MM.1S (cell line): ENCODE measurements around the gene PLD3.
"Not testable (repeated sequence)": the region's sequence is repeated elsewhere in the genome, so short reads cannot be mapped to it uniquely, and the experiment has no call there.

Experiments
- DNase-seq: peaks from one replicate; pipeline ENCODE4 v3.0.0-alpha.2; 2015
- H2AFZ ChIP-seq: fragments of 300-600 bp; sonication (generic); 2 replicates; pipeline ENCODE4 v1.6.0; 2016; ENCODE audit warnings: antibody characterized with exemption, low read length
- H3F3A ChIP-seq: fragments of 300-600 bp; sonication (generic); 2 replicates; pipeline ENCODE4 v1.6.1; 2016; ENCODE audit warnings: mild to moderate bottlenecking, antibody characterized with exemption, low read length, moderate library complexity, mixed read lengths; ENCODE audit not compliant: insufficient read depth
- H3K27ac ChIP-seq: fragments of 300-600 bp; sonication (generic); 2 replicates; pipeline ENCODE4 v1.5.1; 2016; ENCODE audit warnings: mild to moderate bottlenecking, low read length
- H3K27me3 ChIP-seq: fragments of 300-600 bp; sonication (generic); replicated peaks from 2 replicates; pipeline ENCODE4 v1.6.0; 2016; ENCODE audit warnings: low read length; ENCODE audit not compliant: insufficient read depth
- H3K36me3 ChIP-seq: fragments of 300-600 bp; sonication (generic); replicated peaks from 2 replicates; pipeline ENCODE4 v1.6.1; 2016; ENCODE audit warnings: mild to moderate bottlenecking, low read length, mixed read lengths; ENCODE audit not compliant: insufficient read depth
- H3K4me1 ChIP-seq: fragments of 300-600 bp; sonication (generic); 2 replicates; pipeline ENCODE4 v1.6.1; 2016; ENCODE audit warnings: low read length, mixed read lengths
- H3K4me2 ChIP-seq: fragments of 300-600 bp; sonication (generic); 2 replicates; pipeline ENCODE4 v1.6.0; 2016; ENCODE audit warnings: low read depth, low read length
- H3K4me3 ChIP-seq: fragments of 300-600 bp; sonication (generic); 2 replicates; pipeline ENCODE4 v1.5.1; 2016; ENCODE audit warnings: low read length, mixed read lengths
- H3K79me2 ChIP-seq: fragments of 300-600 bp; sonication (generic); 2 replicates; pipeline ENCODE4 v1.6.1; 2016; ENCODE audit warnings: mixed run types, low read length, mixed read lengths
- H3K9ac ChIP-seq: fragments of 300-600 bp; sonication (generic); 2 replicates; pipeline ENCODE4 v1.6.1; 2016; ENCODE audit warnings: low read length, mixed read lengths
- H3K9me2 ChIP-seq: fragments of 300-600 bp; sonication (generic); replicated peaks from 2 replicates; pipeline ENCODE4 v1.6.1; 2016; ENCODE audit warnings: mild to moderate bottlenecking, low read length, mixed read lengths; ENCODE audit not compliant: insufficient read depth
- H3K9me3 ChIP-seq: fragments of 300-600 bp; sonication (generic); replicated peaks from 2 replicates; pipeline ENCODE4 v1.6.1; 2016; ENCODE audit warnings: mild to moderate bottlenecking, low read length, mixed read lengths; ENCODE audit not compliant: insufficient read depth
- H4K20me1 ChIP-seq: fragments of 300-600 bp; sonication (generic); 2 replicates; pipeline ENCODE4 v1.6.1; 2016; ENCODE audit warnings: mild to moderate bottlenecking, low read length, moderate library complexity, mixed read lengths; ENCODE audit not compliant: insufficient read depth
- EZH2 ChIP-seq: fragments of 300-600 bp; sonication (generic); optimal IDR thresholded peaks from 2 replicates; pipeline ENCODE3; 2017; ENCODE audit warnings: low read depth, mild to moderate bottlenecking, antibody characterized with exemption, low read length, mixed read lengths
- EZH2phosphoT487 ChIP-seq: fragments of 300-600 bp; sonication (generic); IDR thresholded peaks from 2 replicates; pipeline ENCODE4 v1.6.1; 2018; ENCODE audit warnings: antibody characterized with exemption, low read length
- TF ChIP-seq, protein P1 (sequence below): fragments of 300-600 bp; sonication (generic); IDR thresholded peaks from 2 replicates; pipeline ENCODE4 v1.5.1; 2016; ENCODE audit warnings: antibody characterized with exemption, low read length, mixed read lengths

The PLD3 gene

DNA sequence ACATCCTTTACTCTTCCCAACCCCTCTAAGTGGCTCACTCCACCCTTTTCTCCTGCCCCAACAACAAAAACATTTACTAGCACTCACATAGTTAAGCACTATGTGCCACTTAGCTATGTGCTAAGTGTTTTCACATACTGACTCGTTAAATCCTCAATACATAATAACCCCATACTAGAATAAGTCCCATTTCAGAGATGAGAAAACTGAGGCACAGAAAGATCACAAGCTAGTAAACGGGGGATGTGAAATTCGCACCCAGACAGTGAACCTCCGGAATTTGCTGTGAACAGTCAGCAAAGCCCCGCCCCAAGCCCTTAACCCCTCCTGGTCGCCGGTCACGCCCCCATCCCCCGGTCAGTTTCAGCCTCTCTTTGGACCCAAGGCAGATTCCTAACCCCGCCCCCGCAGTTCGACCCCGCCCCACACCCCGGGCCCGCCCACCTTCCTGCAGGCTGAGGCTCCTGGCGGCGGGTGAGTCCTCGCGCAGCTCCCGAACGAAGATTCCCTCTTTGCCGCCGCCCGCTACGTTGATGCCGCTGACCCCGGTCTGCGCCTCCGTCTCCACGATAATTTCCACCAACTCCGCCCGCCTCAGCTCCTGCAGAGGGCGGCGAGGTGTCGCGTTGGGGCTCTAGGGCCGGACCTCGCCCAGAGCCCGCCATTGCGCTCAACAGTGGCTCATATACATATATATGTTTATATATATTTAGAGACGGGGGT, 54.9 kb downstream of the PLD3 start:
- DNase-seq = peak; percentile 89
- H2AFZ ChIP-seq = peak overlapping the region; percentile 99
- no peaks in the 10 kb centered on the region for H3F3A ChIP-seq

DNA sequence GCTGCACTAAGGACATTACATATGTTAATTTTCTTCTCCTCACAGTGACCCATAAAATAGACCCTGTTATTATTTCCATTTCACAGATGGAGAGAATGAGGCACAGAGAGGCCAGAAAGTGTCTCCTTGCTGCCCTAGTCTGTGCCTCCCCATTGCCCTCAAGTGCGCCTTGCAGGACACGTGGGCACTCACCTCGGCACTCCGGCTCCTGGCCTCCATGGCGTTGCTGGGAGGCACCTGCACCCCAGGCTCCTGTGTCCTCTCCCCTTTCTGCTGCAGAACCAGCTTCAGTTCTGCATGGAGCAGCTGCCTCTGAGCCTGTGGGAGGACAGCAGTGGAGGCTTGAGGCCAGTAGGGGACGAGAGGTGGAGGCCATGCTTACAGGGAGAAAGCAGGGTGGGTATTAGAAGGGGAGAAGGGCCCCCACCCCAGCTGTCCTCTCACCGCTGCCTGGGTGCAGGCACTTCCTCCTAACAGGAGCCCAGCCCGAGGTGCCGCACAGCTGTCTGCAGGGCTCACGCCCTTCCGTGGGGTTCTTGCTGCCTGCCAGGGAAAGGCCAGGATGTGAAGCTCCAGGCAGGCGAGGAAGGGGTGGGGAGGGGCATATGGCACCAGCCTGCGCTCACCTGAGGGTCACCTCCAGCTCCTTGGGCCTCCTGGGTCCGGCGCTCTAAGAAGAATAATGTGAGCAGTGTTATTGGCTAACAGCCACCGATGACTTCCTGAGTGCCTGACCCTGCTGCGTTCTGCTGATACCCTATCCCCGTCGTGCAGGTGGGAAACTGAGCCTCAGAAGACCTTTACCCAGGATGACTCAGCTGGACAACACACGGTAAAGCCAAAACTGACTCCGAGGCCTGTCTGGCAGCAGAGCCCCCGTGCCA, 59.5 kb downstream of the PLD3 start:
- H3K9me3 ChIP-seq = no peaks in the 10 kb centered on the region
- no peak overlapping the region for H2AFZ ChIP-seq
- H4K20me1 ChIP-seq = no peaks in the 10 kb centered on the region
- no peak overlapping the region for H3K4me2 ChIP-seq
- no peak overlapping the region for H3K27ac ChIP-seq
- H3K4me1 ChIP-seq = peaks cover 14% of the 10 kb centered on the region
- DNase-seq = no peak
- H3F3A ChIP-seq = no peaks in the 10 kb centered on the region
- H3K9ac ChIP-seq = no peak overlapping the region
- H3K79me2 ChIP-seq = no peaks in the 10 kb centered on the region
- no peaks in the 10 kb centered on the region for H3K36me3 ChIP-seq
- H3K4me3 ChIP-seq = no peak overlapping the region
- no peaks in the 10 kb centered on the region for H3K27me3 ChIP-seq
- TF ChIP-seq, protein P1, sequence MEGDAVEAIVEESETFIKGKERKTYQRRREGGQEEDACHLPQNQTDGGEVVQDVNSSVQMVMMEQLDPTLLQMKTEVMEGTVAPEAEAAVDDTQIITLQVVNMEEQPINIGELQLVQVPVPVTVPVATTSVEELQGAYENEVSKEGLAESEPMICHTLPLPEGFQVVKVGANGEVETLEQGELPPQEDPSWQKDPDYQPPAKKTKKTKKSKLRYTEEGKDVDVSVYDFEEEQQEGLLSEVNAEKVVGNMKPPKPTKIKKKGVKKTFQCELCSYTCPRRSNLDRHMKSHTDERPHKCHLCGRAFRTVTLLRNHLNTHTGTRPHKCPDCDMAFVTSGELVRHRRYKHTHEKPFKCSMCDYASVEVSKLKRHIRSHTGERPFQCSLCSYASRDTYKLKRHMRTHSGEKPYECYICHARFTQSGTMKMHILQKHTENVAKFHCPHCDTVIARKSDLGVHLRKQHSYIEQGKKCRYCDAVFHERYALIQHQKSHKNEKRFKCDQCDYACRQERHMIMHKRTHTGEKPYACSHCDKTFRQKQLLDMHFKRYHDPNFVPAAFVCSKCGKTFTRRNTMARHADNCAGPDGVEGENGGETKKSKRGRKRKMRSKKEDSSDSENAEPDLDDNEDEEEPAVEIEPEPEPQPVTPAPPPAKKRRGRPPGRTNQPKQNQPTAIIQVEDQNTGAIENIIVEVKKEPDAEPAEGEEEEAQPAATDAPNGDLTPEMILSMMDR = no peak
- TF ChIP-seq EZH2 (no peak), EZH2phosphoT487 (no peak)
- no peaks in the 10 kb centered on the region for H3K9me2 ChIP-seq

More for the DNA sequence above, 54.9 kb downstream of the PLD3 start:
- Histone ChIP-seq H3K27me3 (no peaks in the 10 kb centered on the region), H3K9me3 (no peaks in the 10 kb centered on the region), H3K79me2 (no peaks in the 10 kb centered on the region), H3K36me3 (no peaks in the 10 kb centered on the region), H3K4me1 (peaks cover 4% of the 10 kb centered on the region), H3K9me2 (no peaks in the 10 kb centered on the region), H4K20me1 (no peaks in the 10 kb centered on the region), H3K4me3 (peak overlapping the region; percentile 54), H3K27ac (no peak overlapping the region), H3K9ac (peak overlapping the region; percentile 41; the same call in 1 of the 2 replicates), H3K4me2 (peak overlapping the region; percentile 98)
- TF ChIP-seq EZH2phosphoT487 (no peak), EZH2 (no peak)
- TF ChIP-seq, protein P1 = no peak

DNA sequence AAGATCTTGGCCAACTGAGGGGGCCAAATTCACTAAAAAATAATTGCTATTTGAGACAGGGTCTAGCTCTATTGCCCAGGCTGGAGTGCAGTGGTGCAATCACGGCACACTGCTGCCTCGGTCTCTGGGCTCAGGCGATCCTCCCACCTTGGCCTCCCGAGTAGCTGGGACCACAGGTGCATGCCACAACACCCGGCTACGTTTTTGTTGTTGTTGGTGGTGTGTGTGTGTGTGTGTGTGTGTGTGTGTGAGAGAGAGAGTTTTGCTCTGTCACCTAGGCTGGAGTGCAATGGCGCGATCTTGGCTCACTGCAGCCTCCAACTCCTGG, 60.1 kb downstream of the PLD3 start:
- H3K9me3 ChIP-seq, H3K4me2 ChIP-seq, H3K36me3 ChIP-seq, DNase-seq, H3K4me3 ChIP-seq, H3K27ac ChIP-seq, H3K9me2 ChIP-seq, H3K27me3 ChIP-seq, H3F3A ChIP-seq, H4K20me1 ChIP-seq, H3K9ac ChIP-seq, H2AFZ ChIP-seq, H3K79me2 ChIP-seq: not testable (repeated sequence)
- H3K4me1 ChIP-seq = peaks cover 11% of the 10 kb centered on the region

DNA sequence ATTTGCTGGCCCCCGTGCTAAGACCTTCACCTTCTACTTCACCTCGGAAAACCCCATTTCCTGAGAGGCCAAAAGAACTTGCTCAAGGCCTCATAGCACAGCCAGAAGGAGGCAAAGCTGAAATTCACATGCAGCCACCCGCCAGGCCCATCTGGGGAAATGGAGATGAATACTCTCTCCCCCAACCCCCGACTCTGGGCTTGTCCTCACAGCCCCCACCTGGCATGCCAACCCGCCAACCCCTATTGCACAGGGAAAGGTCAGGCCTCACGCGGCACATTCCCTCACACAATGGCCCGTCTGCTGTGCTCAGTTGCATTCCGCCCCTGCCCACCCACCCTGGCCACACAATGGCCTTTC, 61.5 kb downstream of the PLD3 start:
- Histone ChIP-seq H3K4me3 (no peak overlapping the region), H3K27ac (no peak overlapping the region)
- DNase-seq = no peak

More for the DNA sequence above, 61.5 kb downstream of the PLD3 start:
- H3K9me3 ChIP-seq = no peaks in the 10 kb centered on the region
- peaks cover 11% of the 10 kb centered on the region for H3K4me1 ChIP-seq
- no peaks in the 10 kb centered on the region for H3K79me2 ChIP-seq
- no peaks in the 10 kb centered on the region for H3K27me3 ChIP-seq
- H3K9ac ChIP-seq = no peak overlapping the region
- no peaks in the 10 kb centered on the region for H4K20me1 ChIP-seq
- H3F3A ChIP-seq = no peaks in the 10 kb centered on the region
- H3K4me2 ChIP-seq = no peak overlapping the region
- H2AFZ ChIP-seq = no peak overlapping the region
- no peaks in the 10 kb centered on the region for H3K9me2 ChIP-seq
- H3K36me3 ChIP-seq = no peaks in the 10 kb centered on the region
- TF ChIP-seq, protein P1 = no peak
- TF ChIP-seq EZH2phosphoT487 (no peak), EZH2 (no peak)
